Fibroblast of mammary gland (primary cell): ENCODE data around the gene DDX47.

Source experiments
- DNase-seq: peaks from one replicate; pipeline ENCODE4 v3.0.0-alpha.2; 2010; ENCODE audit warnings: low read depth
- H3K4me3 ChIP-seq: 2 replicates; pipeline ENCODE4 v1.5.1; 2011; ENCODE audit warnings: low read depth, mild to moderate bottlenecking, low read length, moderate library complexity; ENCODE audit not compliant: control insufficient read depth
- CTCF ChIP-seq: conservative IDR thresholded peaks from 2 replicates; pipeline ENCODE4 v1.5.1; 2011; ENCODE audit warnings: low read depth, low read length, inconsistent platforms; ENCODE audit not compliant: control insufficient read depth, insufficient read depth

Gene DDX47

GRCh38 chr12:12779007-12779406, 34.1 kb upstream of the DDX47 start:
- TF ChIP-seq CTCF, result no peak
- H3K4me3 ChIP-seq, result no peak overlapping the region
- no peak for DNase-seq

GRCh38 chr12:12779529-12779928, 33.6 kb upstream of the DDX47 start:
- no peak overlapping the region for H3K4me3 ChIP-seq
- peak; percentile 92 for DNase-seq
- no peak for TF ChIP-seq CTCF

GRCh38 chr12:12784116-12784515, 29.0 kb upstream of the DDX47 start:
- H3K4me3 ChIP-seq, result no peak overlapping the region
- no peak for TF ChIP-seq CTCF
- no peak for DNase-seq

- H3K4me3 ChIP-seq, result peak within 1 kb of the TSS; percentile 55
- no peak for TF ChIP-seq CTCF
- peak; percentile 20 for DNase-seq
These were observed 28.0 kb upstream of the DDX47 start, which contains the start of gene APOLD1 for GRCh38 chr12:12784911-12785814. TSS of gene APOLD1 (plus strand) at chr12:12785659. CDS start at chr12:12785692, 33 bp downstream.

GRCh38 chr12:12786351-12786705, 26.8 kb upstream of the DDX47 start:
- no peak for TF ChIP-seq CTCF
- H3K4me3 ChIP-seq, result peak overlapping the region; percentile 55
- peak; percentile 32 for DNase-seq

GRCh38 chr12:12786706-12787601, 26.2 kb upstream of the DDX47 start:
- H3K4me3 ChIP-seq, result peak overlapping the region; percentile 55
- no peak for TF ChIP-seq CTCF
- DNase-seq, result peak; percentile 74
